Measurements from ENCODE around the gene CDK17.

DNA sequence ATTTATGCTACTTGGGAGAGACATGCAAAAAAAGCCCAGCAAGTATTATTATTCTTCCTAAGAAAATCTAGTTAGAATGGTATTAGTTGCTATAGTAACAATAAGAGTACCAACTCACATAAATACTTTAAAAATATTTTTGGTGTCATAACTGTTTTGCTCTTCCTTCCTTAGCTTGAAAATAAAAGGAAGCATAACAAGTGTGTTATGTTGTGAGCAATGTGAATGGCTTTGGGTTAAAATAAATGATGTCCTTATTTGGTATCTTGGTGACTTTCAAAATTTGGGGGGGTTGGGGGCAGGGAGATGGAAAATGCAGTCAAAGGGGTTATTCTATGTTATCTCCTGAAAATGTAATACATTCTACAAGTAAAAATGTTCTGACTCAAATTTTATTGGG lies 115.1 kb downstream of the CDK17 start:
- TF ChIP-seq CTCF (IDR thresholded peaks at IDR 0.05) (no peak), ZFX (IDR thresholded peaks at IDR 0.05; ENCODE audit: borderline replicate concordance) (no peak)
